ENCODE measurements around the gene CTBP1.

DNA sequence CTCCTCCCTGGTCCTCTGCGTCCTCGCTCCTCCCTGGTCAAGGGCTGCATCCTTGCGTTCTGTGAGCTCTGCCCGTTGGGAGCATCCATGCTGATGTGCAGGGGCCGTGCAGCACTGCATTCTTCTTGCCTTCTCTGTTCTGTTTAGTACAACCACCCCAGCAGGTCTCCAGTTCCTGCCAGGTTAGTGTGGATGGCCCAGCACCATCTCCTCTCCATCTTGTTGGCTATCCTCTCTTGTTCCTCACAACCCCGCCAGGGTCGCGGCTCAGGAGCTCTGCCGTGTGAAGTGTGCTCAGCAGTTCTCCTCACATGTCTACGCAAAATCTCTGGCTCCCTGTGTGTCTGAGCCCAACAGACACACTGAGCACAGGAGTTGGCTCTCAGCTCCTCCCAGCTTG, 30.3 kb upstream of the CTBP1 start:
- TF ChIP-seq, protein P1, sequence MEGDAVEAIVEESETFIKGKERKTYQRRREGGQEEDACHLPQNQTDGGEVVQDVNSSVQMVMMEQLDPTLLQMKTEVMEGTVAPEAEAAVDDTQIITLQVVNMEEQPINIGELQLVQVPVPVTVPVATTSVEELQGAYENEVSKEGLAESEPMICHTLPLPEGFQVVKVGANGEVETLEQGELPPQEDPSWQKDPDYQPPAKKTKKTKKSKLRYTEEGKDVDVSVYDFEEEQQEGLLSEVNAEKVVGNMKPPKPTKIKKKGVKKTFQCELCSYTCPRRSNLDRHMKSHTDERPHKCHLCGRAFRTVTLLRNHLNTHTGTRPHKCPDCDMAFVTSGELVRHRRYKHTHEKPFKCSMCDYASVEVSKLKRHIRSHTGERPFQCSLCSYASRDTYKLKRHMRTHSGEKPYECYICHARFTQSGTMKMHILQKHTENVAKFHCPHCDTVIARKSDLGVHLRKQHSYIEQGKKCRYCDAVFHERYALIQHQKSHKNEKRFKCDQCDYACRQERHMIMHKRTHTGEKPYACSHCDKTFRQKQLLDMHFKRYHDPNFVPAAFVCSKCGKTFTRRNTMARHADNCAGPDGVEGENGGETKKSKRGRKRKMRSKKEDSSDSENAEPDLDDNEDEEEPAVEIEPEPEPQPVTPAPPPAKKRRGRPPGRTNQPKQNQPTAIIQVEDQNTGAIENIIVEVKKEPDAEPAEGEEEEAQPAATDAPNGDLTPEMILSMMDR (IDR thresholded peaks at IDR 0.05): no peak
- TF ChIP-seq POLR2AphosphoS5 (IDR thresholded peaks at IDR 0.05): no peak
- TF ChIP-seq POLR2A (IDR thresholded peaks at IDR 0.05): no peak

Measured in breast epithelium (tissue), 3 donors.